ENCODE data around the gene EMC9.

EMC9 gene

DNA sequence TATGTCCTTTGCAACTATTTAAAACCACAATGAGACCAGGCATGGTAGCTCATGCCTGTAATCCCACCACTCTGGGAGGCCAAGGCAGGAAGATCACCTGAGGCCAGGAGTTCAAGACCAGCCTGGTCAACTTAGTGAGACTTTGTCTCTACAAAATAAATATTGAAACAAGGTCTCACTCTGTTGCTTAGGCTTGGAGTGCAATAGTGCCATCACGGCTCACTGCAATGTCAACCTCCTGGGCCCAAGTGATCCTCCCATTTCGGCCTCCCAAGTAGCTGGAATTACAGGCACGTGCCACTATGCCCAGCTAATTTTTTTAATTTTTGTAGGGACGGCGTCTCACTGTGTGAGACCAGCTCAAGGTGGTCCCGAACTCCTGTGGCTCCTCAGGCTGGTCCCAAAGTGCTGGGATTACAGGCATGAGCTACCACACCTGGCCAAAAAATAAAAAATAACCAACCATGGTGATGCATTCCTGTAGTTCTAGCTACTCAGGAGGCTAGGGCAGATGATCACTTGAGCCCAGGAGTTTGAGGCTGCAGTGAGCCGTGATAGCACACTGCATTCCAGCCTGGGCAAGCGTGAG lies 11.9 kb downstream of the EMC9 start:
- Histone ChIP-seq H3K4me3 (ENCODE audit: low read depth in 1 of 2, low read length in 2 of 2) (no peak overlapping the region), H3K27ac (ENCODE audit: low read length) (no peak overlapping the region), H3K27me3 (ENCODE audit: insufficient read depth, low read length, poor library complexity) (no peaks in the 10 kb centered on the region), H4K20me1 (ENCODE audit: insufficient read depth, low read length) (no peaks in the 10 kb centered on the region), H2AFZ (ENCODE audit: low read depth, low read length) (no peak overlapping the region), H3K79me2 (ENCODE audit: insufficient read depth, low read length) (no peaks in the 10 kb centered on the region), H3K4me2 (ENCODE audit: insufficient read depth, low read length) (no peak overlapping the region), H3K9ac (ENCODE audit: low read depth, low read length) (no peak overlapping the region), H3K9me3 (ENCODE audit: insufficient read depth, low read length, severe bottlenecking) (no peaks in the 10 kb centered on the region), H3K36me3 (ENCODE audit: insufficient read depth, low read length) (no peaks in the 10 kb centered on the region), H3K4me1 (ENCODE audit: insufficient read depth, low read length) (no peaks in the 10 kb centered on the region)
- DNase-seq (no peak), ATAC-seq (ENCODE audit: insufficient read depth, low read depth) (no peak)
- TF ChIP-seq CTCF (IDR thresholded peaks at IDR 0.05; ENCODE audit: borderline replicate concordance, extremely low read depth, low read length, poor library complexity, severe bottlenecking) (no peak), EZH2 (IDR thresholded peaks at IDR 0.05; ENCODE audit: borderline replicate concordance, low read depth, low read length, severe bottlenecking) (no peak)

DNA sequence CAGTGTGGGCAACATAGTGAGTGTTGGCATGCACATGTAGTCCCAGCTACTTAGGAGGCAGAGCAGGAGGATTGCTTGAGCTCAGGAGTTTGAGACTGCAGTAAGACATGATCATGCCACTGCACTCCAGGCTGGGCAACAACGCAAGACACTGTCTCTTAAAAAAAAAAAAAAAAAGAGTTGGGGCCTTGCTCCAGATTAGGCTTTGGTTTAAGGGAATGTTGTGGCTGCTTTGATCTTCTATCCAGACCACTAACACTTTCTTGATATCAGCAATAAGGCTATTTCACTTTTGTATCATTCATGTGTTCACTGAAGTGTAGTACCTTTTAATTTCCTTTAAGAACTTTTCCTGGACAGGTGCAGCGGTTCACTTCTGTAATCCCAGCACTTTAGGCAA lies 13.7 kb downstream of the EMC9 start:
- Histone ChIP-seq H2AFZ (ENCODE audit: low read depth, low read length) (no peak overlapping the region), H3K9ac (ENCODE audit: low read depth, low read length) (no peak overlapping the region), H3K4me1 (ENCODE audit: insufficient read depth, low read length) (no peaks in the 10 kb centered on the region)

GRCh38 chr14:24126939-24127338 lies 14.5 kb downstream of the EMC9 start:
- H4K20me1 ChIP-seq (ENCODE audit: insufficient read depth, low read length), result no peaks in the 10 kb centered on the region
- DNase-seq, result no peak

More for the DNA sequence above, 13.7 kb downstream of the EMC9 start:
- TF ChIP-seq CTCF (IDR thresholded peaks at IDR 0.05; ENCODE audit: borderline replicate concordance, extremely low read depth, low read length, poor library complexity, severe bottlenecking) (no peak), EZH2 (IDR thresholded peaks at IDR 0.05; ENCODE audit: borderline replicate concordance, low read depth, low read length, severe bottlenecking) (no peak)
- no peaks in the 10 kb centered on the region for H3K27me3 ChIP-seq (ENCODE audit: insufficient read depth, low read length, poor library complexity)
- H3K9me3 ChIP-seq (ENCODE audit: insufficient read depth, low read length, severe bottlenecking), result no peaks in the 10 kb centered on the region
- H3K4me3 ChIP-seq (ENCODE audit: low read depth in 1 of 2, low read length in 2 of 2), result no peak overlapping the region
- DNase-seq (no peak), ATAC-seq (ENCODE audit: insufficient read depth, low read depth) (no peak)
- no peak overlapping the region for H3K4me2 ChIP-seq (ENCODE audit: insufficient read depth, low read length)
- no peaks in the 10 kb centered on the region for H3K79me2 ChIP-seq (ENCODE audit: insufficient read depth, low read length)
- H4K20me1 ChIP-seq (ENCODE audit: insufficient read depth, low read length), result no peaks in the 10 kb centered on the region
- no peak overlapping the region for H3K27ac ChIP-seq (ENCODE audit: low read length)
- peaks cover 17% of the 10 kb centered on the region for H3K36me3 ChIP-seq (ENCODE audit: insufficient read depth, low read length)

More at GRCh38 chr14:24126939-24127338, 14.5 kb downstream of the EMC9 start:
- peaks cover 23% of the 10 kb centered on the region for H3K36me3 ChIP-seq (ENCODE audit: insufficient read depth, low read length)
- no peak overlapping the region for H3K27ac ChIP-seq (ENCODE audit: low read length)
- no peak for TF ChIP-seq CTCF (IDR thresholded peaks at IDR 0.05; ENCODE audit: borderline replicate concordance, extremely low read depth, low read length, poor library complexity, severe bottlenecking)
- TF ChIP-seq EZH2 (IDR thresholded peaks at IDR 0.05; ENCODE audit: borderline replicate concordance, low read depth, low read length, severe bottlenecking), result no peak
- H3K27me3 ChIP-seq (ENCODE audit: insufficient read depth, low read length, poor library complexity), result no peaks in the 10 kb centered on the region
- no peak for ATAC-seq (ENCODE audit: insufficient read depth, low read depth)
- no peak overlapping the region for H3K4me3 ChIP-seq (ENCODE audit: low read depth in 1 of 2, low read length in 2 of 2)
- H2AFZ ChIP-seq (ENCODE audit: low read depth, low read length), result no peak overlapping the region
- no peaks in the 10 kb centered on the region for H3K79me2 ChIP-seq (ENCODE audit: insufficient read depth, low read length)
- no peaks in the 10 kb centered on the region for H3K4me1 ChIP-seq (ENCODE audit: insufficient read depth, low read length)
- H3K4me2 ChIP-seq (ENCODE audit: insufficient read depth, low read length), result no peak overlapping the region
- no peak overlapping the region for H3K9ac ChIP-seq (ENCODE audit: low read depth, low read length)
- H3K9me3 ChIP-seq (ENCODE audit: insufficient read depth, low read length, severe bottlenecking), result no peaks in the 10 kb centered on the region

All from DND-41 (cell line).